WTC11 (cell line): ENCODE data around the gene MFSD12. TPM values are rescaled to one million over a fixed set of nuclear protein-coding genes. Genes with fewer than 3 reads are reported as not detected.
"Not testable (repeated sequence)": the region's sequence is repeated elsewhere in the genome, so short reads cannot be mapped to it uniquely, and the experiment has no call there.

Experiments
- ATAC-seq: fragments of 200-7000 bp; cut with Tn5 transposase; 2 replicates; pipeline ENCODE4 v1.10.0; 2021; ENCODE audit warnings: mild to moderate bottlenecking, moderate library complexity
- CTCF ChIA-PET: fragments of 300-600 bp; sonication (Branson Sonifier 250); formaldehyde crosslinking; loops from one replicate; lab custom pipeline; 2021; ENCODE audit warnings: antibody characterized with exemption; lab: Charles Lee
- POLR2A ChIA-PET: fragments of 350-600 bp; sonication (Branson Sonifier 250); formaldehyde crosslinking; loops from one replicate; lab custom pipeline; 2021; ENCODE audit warnings: antibody characterized with exemption; lab: Charles Lee
- DNase-seq: peaks from one replicate; pipeline ENCODE4 v3.0.0; 2021; ENCODE audit warnings: low spot score
- H3K27ac Mint-ChIP-seq: 2 replicates; pipeline ENCODE4 v1.8.0; 2021; ENCODE audit warnings: mixed read lengths
- H3K27me3 Mint-ChIP-seq: 2 replicates; pipeline ENCODE4 v1.8.0; 2021; ENCODE audit warnings: low read depth, mild to moderate bottlenecking, moderate library complexity, mixed read lengths
- H3K36me3 Mint-ChIP-seq: 2 replicates; pipeline ENCODE4 v1.8.0; 2021; ENCODE audit warnings: mixed read lengths
- H3K4me1 Mint-ChIP-seq: 2 replicates; pipeline ENCODE4 v1.8.0; 2022; ENCODE audit warnings: mixed read lengths
- H3K4me3 Mint-ChIP-seq: 2 replicates; pipeline ENCODE4 v1.8.0; 2021; ENCODE audit warnings: mild to moderate bottlenecking, moderate library complexity, mixed read lengths
- H3K9me3 Mint-ChIP-seq: 2 replicates; pipeline ENCODE4 v1.8.0; 2021; ENCODE audit warnings: mixed read lengths
- ATF2 ChIP-seq: sonication (generic); formaldehyde crosslinking; IDR thresholded peaks from 2 replicates; pipeline ENCODE4 v1.8.1; 2022; ENCODE audit warnings: low read depth, missing genetic modification reagents, borderline replicate concordance
- ATF3 ChIP-seq: sonication (generic); formaldehyde crosslinking; conservative IDR thresholded peaks from 2 replicates; pipeline ENCODE4 v1.8.1; 2022; ENCODE audit warnings: mild to moderate bottlenecking, missing genetic modification reagents
- CBFB ChIP-seq: sonication (generic); formaldehyde crosslinking; IDR thresholded peaks from 2 replicates; pipeline ENCODE4 v1.8.1; 2022; ENCODE audit warnings: mild to moderate bottlenecking, low read depth, missing genetic modification reagents
- CREM ChIP-seq: sonication (generic); formaldehyde crosslinking; IDR thresholded peaks from 2 replicates; pipeline ENCODE4 v1.8.1; 2022; ENCODE audit warnings: mild to moderate bottlenecking, missing genetic modification reagents, moderate library complexity
- ESRRA ChIP-seq: sonication (generic); formaldehyde crosslinking; IDR thresholded peaks from 2 replicates; pipeline ENCODE4 v1.8.1; 2022; ENCODE audit warnings: mild to moderate bottlenecking, missing genetic modification reagents, borderline replicate concordance
- ETV6 ChIP-seq: sonication (generic); formaldehyde crosslinking; IDR thresholded peaks from 2 replicates; pipeline ENCODE4 v1.8.1; 2022; ENCODE audit warnings: mild to moderate bottlenecking, missing genetic modification reagents
- FOXJ3 ChIP-seq: sonication (generic); formaldehyde crosslinking; IDR thresholded peaks from 2 replicates; pipeline ENCODE4 v1.9.0; 2021; ENCODE audit warnings: missing genetic modification reagents, mild to moderate bottlenecking, borderline replicate concordance
- FOXP1 ChIP-seq: sonication (generic); formaldehyde crosslinking; IDR thresholded peaks from 2 replicates; pipeline ENCODE4 v1.8.0; 2022; ENCODE audit warnings: missing genetic modification reagents, mild to moderate bottlenecking, moderate library complexity, borderline replicate concordance
- KAT7 ChIP-seq: sonication (generic); formaldehyde crosslinking; IDR thresholded peaks from 2 replicates; pipeline ENCODE4 v1.8.1; 2023; ENCODE audit warnings: missing genetic modification reagents, mild to moderate bottlenecking, borderline replicate concordance
- MLX ChIP-seq: sonication (generic); formaldehyde crosslinking; IDR thresholded peaks from 2 replicates; pipeline ENCODE4 v1.8.1; 2023; ENCODE audit warnings: mild to moderate bottlenecking, missing genetic modification reagents, moderate library complexity
- MXD4 ChIP-seq: fragments of 250-450 bp; sonication (Bioruptor Pico); IDR thresholded peaks from 2 replicates; pipeline ENCODE4 v1.8.0; 2021; ENCODE audit warnings: mild to moderate bottlenecking, moderate library complexity, borderline replicate concordance
- NFYB ChIP-seq: sonication (generic); formaldehyde crosslinking; conservative IDR thresholded peaks from 2 replicates; pipeline ENCODE4 v1.8.0; 2022; ENCODE audit warnings: low read depth, missing genetic modification reagents
- OVOL2 ChIP-seq: fragments of 250-450 bp; sonication (Bioruptor Pico); IDR thresholded peaks from 2 replicates; pipeline ENCODE4 v1.9.0; 2021; ENCODE audit warnings: mild to moderate bottlenecking, borderline replicate concordance
- RORB ChIP-seq: fragments of 250-450 bp; sonication (Bioruptor Pico); IDR thresholded peaks from 2 replicates; pipeline ENCODE4 v1.9.0; 2021; ENCODE audit warnings: mild to moderate bottlenecking
- SMAD4 ChIP-seq: sonication (generic); formaldehyde crosslinking; IDR thresholded peaks from 2 replicates; pipeline ENCODE4 v1.8.0; 2022; ENCODE audit warnings: mild to moderate bottlenecking, missing genetic modification reagents
- ZBTB43 ChIP-seq: sonication (generic); formaldehyde crosslinking; IDR thresholded peaks from 2 replicates; pipeline ENCODE4 v1.8.1; 2023; ENCODE audit warnings: mild to moderate bottlenecking, missing genetic modification reagents
- ZNF121 ChIP-seq: sonication (generic); formaldehyde crosslinking; IDR thresholded peaks from 2 replicates; pipeline ENCODE4 v1.8.0; 2023; ENCODE audit warnings: missing genetic modification reagents
- ZNF138 ChIP-seq: sonication (generic); formaldehyde crosslinking; conservative IDR thresholded peaks from 2 replicates; pipeline ENCODE4 v1.8.1; 2022; ENCODE audit warnings: mild to moderate bottlenecking, moderate library complexity, missing genetic modification reagents
- ZNF219 ChIP-seq: sonication (generic); formaldehyde crosslinking; IDR thresholded peaks from 2 replicates; pipeline ENCODE4 v1.8.0; 2023; ENCODE audit warnings: missing genetic modification reagents, mild to moderate bottlenecking, borderline replicate concordance
- ZNF232 ChIP-seq: sonication (generic); formaldehyde crosslinking; IDR thresholded peaks from 2 replicates; pipeline ENCODE4 v1.8.0; 2022; ENCODE audit warnings: mild to moderate bottlenecking, missing genetic modification reagents
- ZNF396 ChIP-seq: fragments of 250-450 bp; sonication (Bioruptor Pico); IDR thresholded peaks from 2 replicates; pipeline ENCODE4 v1.8.0; 2021; ENCODE audit warnings: mild to moderate bottlenecking, moderate library complexity, borderline replicate concordance
- total RNA-seq: library from RNA; stranded (reverse); gene quantifications from 3 replicates; pipeline ENCODE4 v1.2.3, GENCODE V29; 2021
- TF ChIP-seq, protein P1 (sequence below): sonication (generic); formaldehyde crosslinking; IDR thresholded peaks from 2 replicates; pipeline ENCODE4 v1.8.0; 2023; ENCODE audit warnings: mild to moderate bottlenecking, missing genetic modification reagents
- TF ChIP-seq, protein P2 (sequence below): sonication (generic); formaldehyde crosslinking; IDR thresholded peaks from 2 replicates; pipeline ENCODE4 v1.8.1; 2023; ENCODE audit warnings: mild to moderate bottlenecking, missing genetic modification reagents, moderate library complexity
- TF ChIP-seq, protein P3 (sequence below): fragments of 250-450 bp; sonication (Bioruptor Pico); IDR thresholded peaks from 2 replicates; pipeline ENCODE4 v1.9.0; 2021; ENCODE audit warnings: moderate library complexity, mild to moderate bottlenecking, inconsistent platforms, borderline replicate concordance

Gene MFSD12
- total RNA-seq, 1 experiment from 2014 or later = 59.9 TPM

- Mint-ChIP-seq H3K9me3 (no peaks in the 10 kb centered on the region), H3K27me3 (no peaks in the 10 kb centered on the region), H3K27ac (no peak overlapping the region), H3K4me3 (no peak overlapping the region), H3K4me1 (no peaks in the 10 kb centered on the region), H3K36me3 (peaks cover 30% of the 10 kb centered on the region)
- ATAC-seq = no peak
- ChIA-PET CTCF (no interaction called here), POLR2A (no interaction called here)
- no peak for TF ChIP-seq CBFB
- TF ChIP-seq, protein P1, sequence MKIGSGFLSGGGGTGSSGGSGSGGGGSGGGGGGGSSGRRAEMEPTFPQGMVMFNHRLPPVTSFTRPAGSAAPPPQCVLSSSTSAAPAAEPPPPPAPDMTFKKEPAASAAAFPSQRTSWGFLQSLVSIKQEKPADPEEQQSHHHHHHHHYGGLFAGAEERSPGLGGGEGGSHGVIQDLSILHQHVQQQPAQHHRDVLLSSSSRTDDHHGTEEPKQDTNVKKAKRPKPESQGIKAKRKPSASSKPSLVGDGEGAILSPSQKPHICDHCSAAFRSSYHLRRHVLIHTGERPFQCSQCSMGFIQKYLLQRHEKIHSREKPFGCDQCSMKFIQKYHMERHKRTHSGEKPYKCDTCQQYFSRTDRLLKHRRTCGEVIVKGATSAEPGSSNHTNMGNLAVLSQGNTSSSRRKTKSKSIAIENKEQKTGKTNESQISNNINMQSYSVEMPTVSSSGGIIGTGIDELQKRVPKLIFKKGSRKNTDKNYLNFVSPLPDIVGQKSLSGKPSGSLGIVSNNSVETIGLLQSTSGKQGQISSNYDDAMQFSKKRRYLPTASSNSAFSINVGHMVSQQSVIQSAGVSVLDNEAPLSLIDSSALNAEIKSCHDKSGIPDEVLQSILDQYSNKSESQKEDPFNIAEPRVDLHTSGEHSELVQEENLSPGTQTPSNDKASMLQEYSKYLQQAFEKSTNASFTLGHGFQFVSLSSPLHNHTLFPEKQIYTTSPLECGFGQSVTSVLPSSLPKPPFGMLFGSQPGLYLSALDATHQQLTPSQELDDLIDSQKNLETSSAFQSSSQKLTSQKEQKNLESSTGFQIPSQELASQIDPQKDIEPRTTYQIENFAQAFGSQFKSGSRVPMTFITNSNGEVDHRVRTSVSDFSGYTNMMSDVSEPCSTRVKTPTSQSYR (CRISPR knock-in tag) = no peak
- no peak for TF ChIP-seq ZNF219 (CRISPR knock-in tag)
- no peak for TF ChIP-seq ATF3 (CRISPR knock-in tag)
- no peak for TF ChIP-seq ESRRA (CRISPR knock-in tag)
- TF ChIP-seq SMAD4 (CRISPR knock-in tag) = no peak
- TF ChIP-seq RORB = no peak
- no peak for TF ChIP-seq CREM (CRISPR knock-in tag)
- no peak for TF ChIP-seq ZNF121 (CRISPR knock-in tag)
- no peak for TF ChIP-seq MLX
- TF ChIP-seq, protein P2, sequence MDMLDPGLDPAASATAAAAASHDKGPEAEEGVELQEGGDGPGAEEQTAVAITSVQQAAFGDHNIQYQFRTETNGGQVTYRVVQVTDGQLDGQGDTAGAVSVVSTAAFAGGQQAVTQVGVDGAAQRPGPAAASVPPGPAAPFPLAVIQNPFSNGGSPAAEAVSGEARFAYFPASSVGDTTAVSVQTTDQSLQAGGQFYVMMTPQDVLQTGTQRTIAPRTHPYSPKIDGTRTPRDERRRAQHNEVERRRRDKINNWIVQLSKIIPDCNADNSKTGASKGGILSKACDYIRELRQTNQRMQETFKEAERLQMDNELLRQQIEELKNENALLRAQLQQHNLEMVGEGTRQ = no peak
- no peak for TF ChIP-seq MXD4 (CRISPR knock-in tag)
- TF ChIP-seq ZNF396 (CRISPR knock-in tag) = no peak
- TF ChIP-seq KAT7 (CRISPR knock-in tag) = no peak
- no peak for TF ChIP-seq OVOL2
- no peak for TF ChIP-seq ZNF138
- TF ChIP-seq FOXJ3 (CRISPR knock-in tag) = no peak
- no peak for TF ChIP-seq FOXP1 (CRISPR knock-in tag)
- no peak for DNase-seq
These were observed 27.0 kb downstream of the MFSD12 start for GRCh38 chr19:3530389-3530788.

- peaks cover 21% of the 10 kb centered on the region for H3K36me3 Mint-ChIP-seq
- DNase-seq, H3K4me1 Mint-ChIP-seq, CTCF ChIA-PET, ATAC-seq, H3K9me3 Mint-ChIP-seq, POLR2A ChIA-PET, H3K27ac Mint-ChIP-seq, H3K27me3 Mint-ChIP-seq, H3K4me3 Mint-ChIP-seq: not testable (repeated sequence)
These were observed 28.1 kb downstream of the MFSD12 start for GRCh38 chr19:3529299-3529698.

- H3K27me3 Mint-ChIP-seq = no peaks in the 10 kb centered on the region
- no peak overlapping the region for H3K27ac Mint-ChIP-seq
- DNase-seq (no peak), ATAC-seq (no peak)
- H3K9me3 Mint-ChIP-seq = no peaks in the 10 kb centered on the region
- CTCF ChIA-PET = no interaction called here
- H3K4me1 Mint-ChIP-seq = no peaks in the 10 kb centered on the region
- H3K36me3 Mint-ChIP-seq = peaks cover 22% of the 10 kb centered on the region
- POLR2A ChIA-PET = interaction anchor here (0.6 kb wide), 1 partner anchor 352 kb away, joined by 3 read pairs; no protein-coding TSS in a partner anchor
- no peak overlapping the region for H3K4me3 Mint-ChIP-seq
- no peak for TF ChIP-seq OVOL2
- no peak for TF ChIP-seq ETV6 (CRISPR knock-in tag)
- no peak for TF ChIP-seq NFYB (CRISPR knock-in tag)
- TF ChIP-seq, protein P3, sequence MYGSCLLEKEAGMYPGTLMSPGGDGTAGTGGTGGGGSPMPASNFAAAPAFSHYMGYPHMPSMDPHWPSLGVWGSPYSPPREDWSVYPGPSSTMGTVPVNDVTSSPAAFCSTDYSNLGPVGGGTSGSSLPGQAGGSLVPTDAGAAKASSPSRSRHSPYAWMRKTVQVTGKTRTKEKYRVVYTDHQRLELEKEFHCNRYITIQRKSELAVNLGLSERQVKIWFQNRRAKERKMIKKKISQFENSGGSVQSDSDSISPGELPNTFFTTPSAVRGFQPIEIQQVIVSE (CRISPR knock-in tag) = no peak
- no peak for TF ChIP-seq ZNF232 (CRISPR knock-in tag)
- no peak for TF ChIP-seq ATF2
- no peak for TF ChIP-seq ESRRA (CRISPR knock-in tag)
- no peak for TF ChIP-seq FOXJ3 (CRISPR knock-in tag)
- no peak for TF ChIP-seq ZBTB43 (CRISPR knock-in tag)
These were observed 28.7 kb downstream of the MFSD12 start for GRCh38 chr19:3528539-3529211.
